HG03354 (cell line): Measurements from ENCODE around the gene CDKL4.
A peak's percentile ranks its signal among the peaks of the same experiment; 100 is the strongest.
"Not testable (repeated sequence)": the region's sequence is repeated elsewhere in the genome, so short reads cannot be mapped to it uniquely, and the experiment has no call there.

Source experiments
- ATAC-seq: cut with Tn5 transposase; IDR thresholded peaks from one replicate; pipeline ENCODE4 v1.9.1; 2021; ENCODE audit warnings: mild to moderate bottlenecking; ENCODE audit not compliant: unreplicated experiment, poor library complexity, severe bottlenecking

CDKL4 gene

GRCh38 chr2:39150890-39151497, 92.8 kb downstream of the CDKL4 start:
- ATAC-seq: no peak

GRCh38 chr2:39150102-39150562, 93.6 kb downstream of the CDKL4 start:
- ATAC-seq: no peak

- no peak for ATAC-seq
Observed at GRCh38 chr2:39146630-39147029, 97.1 kb downstream of the CDKL4 start.

- ATAC-seq: no peak
Observed at GRCh38 chr2:39145906-39146421, 97.8 kb downstream of the CDKL4 start.

- no peak for ATAC-seq
Observed at GRCh38 chr2:39144416-39144815, 99.4 kb downstream of the CDKL4 start.

GRCh38 chr2:39142904-39143605, 100.7 kb downstream of the CDKL4 start:
- ATAC-seq: no peak

- ATAC-seq: peak; percentile 89
Observed at GRCh38 chr2:39141334-39142271, 102.2 kb downstream of the CDKL4 start.

- peak; percentile 28 for ATAC-seq
Observed at GRCh38 chr2:39140948-39141333, 102.8 kb downstream of the CDKL4 start.

GRCh38 chr2:39140322-39140847, 103.4 kb downstream of the CDKL4 start:
- no peak for ATAC-seq

- ATAC-seq: no peak
Observed at GRCh38 chr2:39139511-39140237, 104.1 kb downstream of the CDKL4 start.

GRCh38 chr2:39138837-39139211, 104.9 kb downstream of the CDKL4 start:
- ATAC-seq: no peak

GRCh38 chr2:39138187-39138836, 105.5 kb downstream of the CDKL4 start:
- not testable (repeated sequence) for ATAC-seq

- ATAC-seq: no peak
Observed at GRCh38 chr2:39136799-39137198, 107.0 kb downstream of the CDKL4 start.

GRCh38 chr2:39135690-39136259, 108.0 kb downstream of the CDKL4 start:
- no peak for ATAC-seq

- no peak for ATAC-seq
Observed at GRCh38 chr2:39133215-39133851, 110.4 kb downstream of the CDKL4 start.

- peak; percentile 60 for ATAC-seq
Observed at GRCh38 chr2:39128919-39129391, 114.8 kb downstream of the CDKL4 start.

- ATAC-seq: peak; percentile 50
Observed at GRCh38 chr2:39127973-39128372, 115.8 kb downstream of the CDKL4 start.
